Neuronal stem cell (in vitro differentiated cells): ENCODE results near the gene DDX23.
A peak's percentile ranks its signal among the peaks of the same experiment; 100 is the strongest.

ENCODE experiments used
- DNase-seq: peaks from one replicate; pipeline ENCODE4 v3.0.0-alpha.2; 2013; ENCODE audit warnings: low spot score
- H2AFZ ChIP-seq: one replicate; pipeline ENCODE4 v1.6.1; 2013; ENCODE audit warnings: mild to moderate bottlenecking, low read length, inconsistent platforms
- H2AK5ac ChIP-seq: 2 replicates; pipeline ENCODE4 v1.6.1; 2013; ENCODE audit warnings: low read depth, mild to moderate bottlenecking, inconsistent platforms, low read length, moderate library complexity, mixed read lengths
- H2BK120ac ChIP-seq: 2 replicates; pipeline ENCODE4 v1.6.1; 2013; ENCODE audit warnings: low read depth, mild to moderate bottlenecking, inconsistent platforms, low read length, moderate library complexity, mixed read lengths
- H2BK12ac ChIP-seq: one replicate; pipeline ENCODE4 v1.6.1; 2013; ENCODE audit warnings: low read length, inconsistent platforms
- H2BK15ac ChIP-seq: 2 replicates; pipeline ENCODE4 v1.6.1; 2013; ENCODE audit warnings: mild to moderate bottlenecking, low read length, inconsistent platforms, mixed read lengths
- H2BK5ac ChIP-seq: one replicate; pipeline ENCODE4 v1.6.1; 2013; ENCODE audit warnings: inconsistent platforms, mild to moderate bottlenecking, low read length, moderate library complexity
- H3K14ac ChIP-seq: one replicate; pipeline ENCODE4 v1.6.1; 2013; ENCODE audit warnings: low read length, inconsistent platforms
- H3K18ac ChIP-seq: 2 replicates; pipeline ENCODE4 v1.6.1; 2013; ENCODE audit warnings: low read length, inconsistent platforms
- H3K23ac ChIP-seq: 2 replicates; pipeline ENCODE4 v1.6.1; 2013; ENCODE audit warnings: low read depth, mild to moderate bottlenecking, mixed read lengths, low read length, inconsistent platforms; ENCODE audit not compliant: poor library complexity
- H3K27ac ChIP-seq: replicated peaks from 3 replicates; pipeline ENCODE4 v1.5.1; 2013; ENCODE audit warnings: low read length, inconsistent platforms
- H3K27me3 ChIP-seq, 3 experiments: 2 replicates each; pipeline ENCODE4 v1.6.1; 2013; ENCODE audit warnings: low read length in 3 of 3, mild to moderate bottlenecking in 2 of 3, inconsistent platforms in 1 of 3, low read depth in 1 of 3, mixed read lengths in 1 of 3, moderate library complexity in 1 of 3; ENCODE audit not compliant: control insufficient read depth in 3 of 3, insufficient read depth in 3 of 3
- H3K36me3 ChIP-seq, 2 donors: replicated peaks in 1 of 2; 2 replicates each; pipeline ENCODE4 v1.6.1; 2013; ENCODE audit warnings: low read length in 2 of 2; ENCODE audit not compliant: control insufficient read depth in 2 of 2, insufficient read depth in 2 of 2
- H3K4ac ChIP-seq: 2 replicates; pipeline ENCODE4 v1.6.1; 2013; ENCODE audit warnings: inconsistent platforms, mild to moderate bottlenecking, low read length, moderate library complexity
- H3K4me1 ChIP-seq, 2 donors: 1 replicate in 1 of 2; 2 replicates in 1 of 2; pipeline ENCODE4 v1.6.1; 2013; ENCODE audit warnings: low read length in 2 of 2, low read depth in 1 of 2; ENCODE audit not compliant: control insufficient read depth in 2 of 2, insufficient read depth in 1 of 2
- H3K4me2 ChIP-seq: one replicate; pipeline ENCODE4 v1.6.1; 2013; ENCODE audit warnings: mild to moderate bottlenecking, low read length, inconsistent platforms; ENCODE audit not compliant: insufficient read depth, poor library complexity, severe bottlenecking
- H3K4me3 ChIP-seq, 2 donors: 2 replicates each; pipeline ENCODE4 v1.5.1; 2013; ENCODE audit warnings: low read length in 2 of 2, mild to moderate bottlenecking in 2 of 2, inconsistent platforms in 1 of 2, moderate library complexity in 1 of 2
- H3K79me1 ChIP-seq: one replicate; pipeline ENCODE4 v1.6.1; 2013; ENCODE audit warnings: low read depth, mild to moderate bottlenecking, inconsistent platforms, low read length, moderate library complexity
- H3K9ac ChIP-seq: one replicate; pipeline ENCODE4 v1.6.1; 2013; ENCODE audit warnings: mild to moderate bottlenecking, low read depth, low read length, inconsistent platforms; ENCODE audit not compliant: poor library complexity
- H3K9me3 ChIP-seq, 2 donors: replicated peaks in 1 of 2; 2 replicates each; pipeline versions ENCODE3 to v1.6.1; 2013; ENCODE audit warnings: low read length in 2 of 2, mild to moderate bottlenecking in 2 of 2, inconsistent platforms in 1 of 2, low read depth in 1 of 2, mixed read lengths in 1 of 2, moderate library complexity in 1 of 2; ENCODE audit not compliant: control insufficient read depth in 2 of 2, insufficient read depth in 1 of 2
- H4K8ac ChIP-seq: one replicate; pipeline ENCODE4 v1.6.1; 2013; ENCODE audit warnings: low read depth, mild to moderate bottlenecking, inconsistent platforms, low read length, moderate library complexity
- H4K91ac ChIP-seq: one replicate; pipeline ENCODE4 v1.6.1; 2013; ENCODE audit warnings: low read length, low read depth, mild to moderate bottlenecking, inconsistent platforms; ENCODE audit not compliant: poor library complexity
- WGBS, 2 donors: extraction: QIAGEN DNeasy Blood & Tissue Kit; methylation state at CpG; one replicate each; pipeline ENCODE4 v1.1.7; 2013; ENCODE audit warnings: missing lambda C conversion rate in 2 of 2, mixed read lengths in 1 of 2; ENCODE audit not compliant: insufficient read length in 2 of 2, insufficient replicate concordance in 1 of 2; ENCODE audit errors: extremely low coverage in 2 of 2; 5-methylcytosine and 5-hydroxymethylcytosine counted together

The DDX23 gene

GRCh38 chr12:48868451-48868850 is 16.5 kb upstream of the DDX23 start:
- H3K27ac ChIP-seq: no peak overlapping the region
- no peak overlapping the region for H2BK15ac ChIP-seq
- H3K18ac ChIP-seq: no peak overlapping the region
- H3K9ac ChIP-seq: no peak overlapping the region
- H4K91ac ChIP-seq: no peak overlapping the region
- no peak overlapping the region for H2AK5ac ChIP-seq
- H3K9me3 ChIP-seq: no peaks in the 10 kb centered on the region
- DNase-seq: no peak
- no peak overlapping the region for H3K4ac ChIP-seq
- H3K23ac ChIP-seq: no peak overlapping the region
- no peaks in the 10 kb centered on the region for H3K79me1 ChIP-seq
- no peak overlapping the region for H2BK12ac ChIP-seq
- H2AFZ ChIP-seq: no peak overlapping the region
- WGBS, 2 donors: no CpG with 5 or more reads among the region's 2 CpGs
- no peak overlapping the region for H2BK5ac ChIP-seq
- no peak overlapping the region for H3K4me2 ChIP-seq
- H3K4me1 ChIP-seq: peaks cover 12 to 19% of the 10 kb centered on the region in 2 donors
- H3K36me3 ChIP-seq: no peaks in the 10 kb centered on the region
- no peak overlapping the region for H4K8ac ChIP-seq
- peaks cover 0 to 7% (median 6%) of the 10 kb centered on the region in 3 experiments for H3K27me3 ChIP-seq
- H3K14ac ChIP-seq: no peak overlapping the region
- H2BK120ac ChIP-seq: no peak overlapping the region
- H3K4me3 ChIP-seq: no peak overlapping the region

- peak overlapping the region; percentile 84 for H3K18ac ChIP-seq
- H2BK15ac ChIP-seq: no peak overlapping the region
- H3K4ac ChIP-seq: no peak overlapping the region
- WGBS, 2 donors: no CpG with 5 or more reads among the region's 6 CpGs
- no peak overlapping the region for H2BK120ac ChIP-seq
- peak overlapping the region; percentile 76 for H2AFZ ChIP-seq
- no peak overlapping the region for H4K8ac ChIP-seq
- no peak overlapping the region for H4K91ac ChIP-seq
- H3K36me3 ChIP-seq: peaks cover 5 to 9% of the 10 kb centered on the region in 2 donors
- H3K9ac ChIP-seq: no peak overlapping the region
- H3K9me3 ChIP-seq: no peaks in the 10 kb centered on the region
- no peak overlapping the region for H3K23ac ChIP-seq
- H2BK5ac ChIP-seq: peak overlapping the region; percentile 35
- no peak overlapping the region for H2BK12ac ChIP-seq
- no peak overlapping the region for H2AK5ac ChIP-seq
- peaks cover 0 to 7% (median 2%) of the 10 kb centered on the region in 3 experiments for H3K27me3 ChIP-seq
- H3K4me1 ChIP-seq: peaks cover 24 to 32% of the 10 kb centered on the region in 2 donors
- no peaks in the 10 kb centered on the region for H3K79me1 ChIP-seq
- H3K14ac ChIP-seq: no peak overlapping the region
- no peak for DNase-seq
- H3K4me2 ChIP-seq: peak overlapping the region; percentile 46
- H3K27ac ChIP-seq: peak overlapping the region; percentile 37
- H3K4me3 ChIP-seq: peak overlapping the region in 1 of 2 donors; percentile 73
Measured at GRCh38 chr12:48866052-48866711, 14.2 kb upstream of the DDX23 start.

- Histone ChIP-seq H3K4me3 (peak within 1 kb of the TSS; percentile 73 to 89), H3K18ac (peak within 1 kb of the TSS; percentile 90), H2AFZ (peak within 1 kb of the TSS; percentile 76), H2AK5ac (peak within 1 kb of the TSS; percentile 58), H3K9ac (peak within 1 kb of the TSS; percentile 87), H3K14ac (peak within 1 kb of the TSS; percentile 83), H2BK120ac (no peak within 1 kb of the TSS), H2BK5ac (peak within 1 kb of the TSS; percentile 35), H3K79me1 (no peaks in the 10 kb centered on the region), H3K4me2 (peak within 1 kb of the TSS; percentile 95), H3K27ac (peak within 1 kb of the TSS; percentile 37), H3K9me3 (no peaks in the 10 kb centered on the region), H3K4ac (no peak within 1 kb of the TSS), H2BK15ac (peak within 1 kb of the TSS; percentile 50), H3K23ac (peak within 1 kb of the TSS; percentile 96), H4K8ac (no peak within 1 kb of the TSS), H4K91ac (no peak within 1 kb of the TSS), H2BK12ac (peak within 1 kb of the TSS; percentile 68), H3K4me1 (peaks cover 24 to 32% of the 10 kb centered on the region in 2 donors), H3K27me3 (peaks cover 0 to 7% (median 2%) of the 10 kb centered on the region in 3 experiments), H3K36me3 (peaks cover 11 to 17% of the 10 kb centered on the region in 2 donors)
- DNase-seq: peak; percentile 90
- WGBS, 2 donors: no CpG with 5 or more reads among the region's 32 CpGs
Measured at GRCh38 chr12:48865281-48866051, 13.5 kb upstream of the DDX23 start, which contains the start of gene RND1. Gene RND1, minus strand, starts transcription at chr12:48865870. Its CDS starts 103 bp downstream, at chr12:48865767.

- H2AFZ ChIP-seq: peak overlapping the region; percentile 45
- no peak overlapping the region for H2BK12ac ChIP-seq
- no peak overlapping the region for H3K9ac ChIP-seq
- no peaks in the 10 kb centered on the region for H3K9me3 ChIP-seq
- H3K79me1 ChIP-seq: no peaks in the 10 kb centered on the region
- H3K23ac ChIP-seq: no peak overlapping the region
- H3K36me3 ChIP-seq: peaks cover 11 to 17% of the 10 kb centered on the region in 2 donors
- no peak for DNase-seq
- H4K8ac ChIP-seq: no peak overlapping the region
- H4K91ac ChIP-seq: no peak overlapping the region
- no CpG with 5 or more reads among the region's 4 CpGs for WGBS, 2 donors
- H3K4me3 ChIP-seq: peak overlapping the region in 1 of 2 donors; percentile 3
- H3K4ac ChIP-seq: no peak overlapping the region
- H3K18ac ChIP-seq: no peak overlapping the region
- peaks cover 0 to 7% (median under 1%) of the 10 kb centered on the region in 3 experiments for H3K27me3 ChIP-seq
- peaks cover 24 to 32% of the 10 kb centered on the region in 2 donors for H3K4me1 ChIP-seq
- no peak overlapping the region for H2BK15ac ChIP-seq
- peak overlapping the region; percentile 16 for H2BK5ac ChIP-seq
- no peak overlapping the region for H3K27ac ChIP-seq
- no peak overlapping the region for H2BK120ac ChIP-seq
- H3K14ac ChIP-seq: no peak overlapping the region
- H2AK5ac ChIP-seq: no peak overlapping the region
- H3K4me2 ChIP-seq: peak overlapping the region; percentile 28
Measured at GRCh38 chr12:48863291-48863690, 11.3 kb upstream of the DDX23 start.
